Fibroblast of the aortic adventitia (primary cell): ENCODE data around the gene DEPP1. TPM values are rescaled to one million over a fixed set of nuclear protein-coding genes. Genes with fewer than 3 reads are reported as not detected.
A peak's percentile ranks its signal among the peaks of the same experiment; 100 is the strongest.

ENCODE experiments used
- DNase-seq: peaks from one replicate; pipeline ENCODE4 v3.0.0-alpha.2; 2010; ENCODE audit warnings: low read depth
- H3K4me3 ChIP-seq: 2 replicates; pipeline ENCODE4 v1.5.1; 2011; ENCODE audit warnings: low read depth, mild to moderate bottlenecking, control low read depth, low read length, moderate library complexity
- CTCF ChIP-seq: IDR thresholded peaks from 2 replicates; pipeline ENCODE4 v1.5.1; 2011; ENCODE audit warnings: mild to moderate bottlenecking, low read length, control low read depth, inconsistent platforms; ENCODE audit not compliant: insufficient read depth
- total RNA-seq: library from RNA; depleted of rRNA; stranded (reverse); fragments of >200 nt; gene quantifications from 2 replicates; pipeline ENCODE4 v1.2.3, GENCODE V29; 2012; ENCODE audit warnings: low replicate concordance

DEPP1 gene
- total RNA-seq, 1 donor: 17.3 TPM

GRCh38 chr10:45005284-45005683 is 26.7 kb upstream of the DEPP1 start:
- TF ChIP-seq CTCF: no peak
- no peak overlapping the region for H3K4me3 ChIP-seq
- no peak for DNase-seq

- no peak for TF ChIP-seq CTCF
- no peak for DNase-seq
- no peak overlapping the region for H3K4me3 ChIP-seq
Measured at GRCh38 chr10:45004661-45005060, 26.1 kb upstream of the DEPP1 start.

- no peak for DNase-seq
- no peak for TF ChIP-seq CTCF
- H3K4me3 ChIP-seq: no peak overlapping the region
Measured at GRCh38 chr10:45003432-45004000, 24.9 kb upstream of the DEPP1 start.

GRCh38 chr10:45001381-45002148 is 23.0 kb upstream of the DEPP1 start:
- DNase-seq: peak; percentile 80
- H3K4me3 ChIP-seq: peak overlapping the region; percentile 68
- TF ChIP-seq CTCF: peak; percentile 46

- H3K4me3 ChIP-seq: peak within 1 kb of the TSS; percentile 68
- peak; percentile 59 for DNase-seq
- TF ChIP-seq CTCF: peak; percentile 9
Measured at GRCh38 chr10:45000752-45001380, 22.3 kb upstream of the DEPP1 start, which contains the start of gene ZNF22. ZNF22 (plus strand) TSS chr10:45000923; CDS start chr10:45003369, 2,446 bp downstream.

GRCh38 chr10:45000138-45000751 is 21.6 kb upstream of the DEPP1 start:
- peak overlapping the region; percentile 68 for H3K4me3 ChIP-seq
- DNase-seq: peak; percentile 95
- no peak for TF ChIP-seq CTCF
